NCI-H774 (cell line): Measurements from ENCODE around the gene TXNDC8.
"Not testable (repeated sequence)": the region's sequence is repeated elsewhere in the genome, so short reads cannot be mapped to it uniquely, and the experiment has no call there.

ENCODE experiments used
- DNase-seq: peaks from one replicate; lab custom pipeline; 2025; lab: John Stamatoyannopoulos, UW

The TXNDC8 gene

GRCh38 chr9:110337727-110338126, at the start of gene TXNDC8:
Gene TXNDC8 (minus strand): TSS chr9:110337863.
- no peak for DNase-seq

- no peak for DNase-seq
Measured at GRCh38 chr9:110383491-110383890, 45.8 kb upstream of the TXNDC8 start.

GRCh38 chr9:110382731-110383130, 45.1 kb upstream of the TXNDC8 start:
- DNase-seq = no peak

GRCh38 chr9:110371411-110372007, 33.8 kb upstream of the TXNDC8 start:
- no peak for DNase-seq

GRCh38 chr9:110370315-110370714, 32.7 kb upstream of the TXNDC8 start:
- no peak for DNase-seq

- DNase-seq = no peak
Measured at GRCh38 chr9:110364451-110364850, 26.8 kb upstream of the TXNDC8 start.

- DNase-seq = not testable (repeated sequence)
Measured at GRCh38 chr9:110358992-110359391, 21.3 kb upstream of the TXNDC8 start.

- no peak for DNase-seq
Measured at GRCh38 chr9:110357505-110357904, 19.8 kb upstream of the TXNDC8 start.

GRCh38 chr9:110356639-110357395, 19.2 kb upstream of the TXNDC8 start:
- no peak for DNase-seq

GRCh38 chr9:110355911-110356310, 18.2 kb upstream of the TXNDC8 start:
- DNase-seq = no peak

GRCh38 chr9:110351009-110351467, 13.4 kb upstream of the TXNDC8 start:
- DNase-seq = no peak

- DNase-seq = no peak
Measured at GRCh38 chr9:110346325-110346724, 8.7 kb upstream of the TXNDC8 start.

- no peak for DNase-seq
Measured at GRCh38 chr9:110344821-110345220, 7.2 kb upstream of the TXNDC8 start.

GRCh38 chr9:110343551-110343950, 5.9 kb upstream of the TXNDC8 start:
- no peak for DNase-seq

- no peak for DNase-seq
Measured at GRCh38 chr9:110340306-110340705, 2.6 kb upstream of the TXNDC8 start.

- no peak for DNase-seq
Measured at GRCh38 chr9:110338143-110338542, 480 bp upstream of the TXNDC8 start.

GRCh38 chr9:110336363-110336762, 1.3 kb downstream of the TXNDC8 start:
- DNase-seq = no peak

- DNase-seq = no peak
Measured at GRCh38 chr9:110334871-110335270, 2.8 kb downstream of the TXNDC8 start.

GRCh38 chr9:110334183-110334582, 3.5 kb downstream of the TXNDC8 start:
- no peak for DNase-seq

GRCh38 chr9:110332766-110333165, 4.9 kb downstream of the TXNDC8 start:
- DNase-seq = no peak

- DNase-seq = no peak
Measured at GRCh38 chr9:110330484-110331105, 7.1 kb downstream of the TXNDC8 start.

GRCh38 chr9:110329639-110330230, 7.9 kb downstream of the TXNDC8 start:
- no peak for DNase-seq

- no peak for DNase-seq
Measured at GRCh38 chr9:110328763-110329162, 8.9 kb downstream of the TXNDC8 start.
